Skeletal muscle satellite cell (primary cell): ENCODE results near the gene CD276.
"Not testable (repeated sequence)": the region's sequence is repeated elsewhere in the genome, so short reads cannot be mapped to it uniquely, and the experiment has no call there.

Source experiments
- H3K27me3 ChIP-seq: 2 replicates; pipeline ENCODE4 v1.7.0; 2013; ENCODE audit warnings: low read length; ENCODE audit not compliant: control insufficient read depth, insufficient read depth
- H3K36me3 ChIP-seq: 2 replicates; pipeline ENCODE4 v1.7.0; 2013; ENCODE audit warnings: mild to moderate bottlenecking, control low read depth, low read length; ENCODE audit not compliant: insufficient read depth
- H3K4me1 ChIP-seq: 2 replicates; pipeline ENCODE4 v1.7.0; 2013; ENCODE audit warnings: low read length; ENCODE audit not compliant: control insufficient read depth, insufficient read depth
- H3K4me2 ChIP-seq: 2 replicates; pipeline ENCODE4 v1.7.0; 2013; ENCODE audit warnings: mild to moderate bottlenecking, low read length
- H3K4me3 ChIP-seq: 2 replicates; pipeline ENCODE4 v1.7.0; 2013; ENCODE audit warnings: low read length
- H3K9ac ChIP-seq: 2 replicates; pipeline ENCODE4 v1.7.0; 2013; ENCODE audit warnings: mild to moderate bottlenecking, low read depth, low read length, moderate library complexity
- H3K9me3 ChIP-seq: replicated peaks from 2 replicates; pipeline ENCODE4 v1.7.0; 2013; ENCODE audit warnings: mild to moderate bottlenecking, control low read depth, low read length

The CD276 gene

GRCh38 chr15:73702311-73703239 is 18.4 kb downstream of the CD276 start:
- H3K9me3 ChIP-seq, H3K9ac ChIP-seq, H3K4me3 ChIP-seq, H3K4me2 ChIP-seq, H3K27me3 ChIP-seq, H3K4me1 ChIP-seq: not testable (repeated sequence)
- peaks cover 44% of the 10 kb centered on the region for H3K36me3 ChIP-seq

GRCh38 chr15:73703601-73704000 is 19.4 kb downstream of the CD276 start:
- not testable (repeated sequence) for H3K4me1 ChIP-seq, H3K27me3 ChIP-seq, H3K4me2 ChIP-seq, H3K9ac ChIP-seq, H3K4me3 ChIP-seq, H3K9me3 ChIP-seq
- H3K36me3 ChIP-seq = peaks cover 50% of the 10 kb centered on the region

GRCh38 chr15:73704142-73704868 is 20.1 kb downstream of the CD276 start:
- not testable (repeated sequence) for H3K4me3 ChIP-seq, H3K4me2 ChIP-seq, H3K9me3 ChIP-seq, H3K4me1 ChIP-seq, H3K27me3 ChIP-seq, H3K9ac ChIP-seq
- peaks cover 49% of the 10 kb centered on the region for H3K36me3 ChIP-seq

- Histone ChIP-seq H3K4me3 (no peak overlapping the region), H3K9ac (no peak overlapping the region), H3K4me2 (no peak overlapping the region), H3K27me3 (no peaks in the 10 kb centered on the region), H3K9me3 (no peaks in the 10 kb centered on the region), H3K36me3 (peaks cover 55% of the 10 kb centered on the region), H3K4me1 (peaks cover 4% of the 10 kb centered on the region)
Measured at GRCh38 chr15:73704869-73705645, 20.9 kb downstream of the CD276 start.

GRCh38 chr15:73708691-73709090 is 24.5 kb downstream of the CD276 start:
- Histone ChIP-seq H3K4me1 (no peaks in the 10 kb centered on the region), H3K4me3 (no peak overlapping the region), H3K36me3 (peaks cover 85% of the 10 kb centered on the region), H3K4me2 (no peak overlapping the region), H3K27me3 (no peaks in the 10 kb centered on the region), H3K9ac (no peak overlapping the region), H3K9me3 (no peaks in the 10 kb centered on the region)

GRCh38 chr15:73709241-73709640 is 25.1 kb downstream of the CD276 start:
- H3K4me2 ChIP-seq = no peak overlapping the region
- H3K4me3 ChIP-seq = no peak overlapping the region
- peaks cover 86% of the 10 kb centered on the region for H3K36me3 ChIP-seq
- no peaks in the 10 kb centered on the region for H3K27me3 ChIP-seq
- no peaks in the 10 kb centered on the region for H3K9me3 ChIP-seq
- H3K4me1 ChIP-seq = no peaks in the 10 kb centered on the region
- H3K9ac ChIP-seq = no peak overlapping the region

GRCh38 chr15:73709686-73710085 is 25.5 kb downstream of the CD276 start:
- Histone ChIP-seq H3K9me3 (no peaks in the 10 kb centered on the region), H3K4me1 (no peaks in the 10 kb centered on the region), H3K27me3 (no peaks in the 10 kb centered on the region), H3K9ac (no peak overlapping the region), H3K4me3 (no peak overlapping the region), H3K36me3 (peaks cover 86% of the 10 kb centered on the region), H3K4me2 (no peak overlapping the region)

GRCh38 chr15:73710321-73710720 is 26.1 kb downstream of the CD276 start:
- Histone ChIP-seq H3K4me1 (no peaks in the 10 kb centered on the region), H3K27me3 (no peaks in the 10 kb centered on the region), H3K9ac (no peak overlapping the region), H3K4me3 (no peak overlapping the region), H3K36me3 (peaks cover 82% of the 10 kb centered on the region), H3K4me2 (no peak overlapping the region), H3K9me3 (no peaks in the 10 kb centered on the region)

- no peak overlapping the region for H3K4me2 ChIP-seq
- no peak overlapping the region for H3K9ac ChIP-seq
- no peaks in the 10 kb centered on the region for H3K27me3 ChIP-seq
- no peak overlapping the region for H3K4me3 ChIP-seq
- no peaks in the 10 kb centered on the region for H3K4me1 ChIP-seq
- peaks cover 74% of the 10 kb centered on the region for H3K36me3 ChIP-seq
- no peaks in the 10 kb centered on the region for H3K9me3 ChIP-seq
Measured at GRCh38 chr15:73711526-73711925, 27.3 kb downstream of the CD276 start.

- H3K36me3 ChIP-seq = peaks cover 70% of the 10 kb centered on the region
- no peaks in the 10 kb centered on the region for H3K27me3 ChIP-seq
- H3K9me3 ChIP-seq = no peaks in the 10 kb centered on the region
- H3K9ac ChIP-seq = no peak overlapping the region
- H3K4me3 ChIP-seq = no peak overlapping the region
- no peaks in the 10 kb centered on the region for H3K4me1 ChIP-seq
- H3K4me2 ChIP-seq = no peak overlapping the region
Measured at GRCh38 chr15:73712107-73712506, 27.9 kb downstream of the CD276 start.

- H3K9me3 ChIP-seq = no peaks in the 10 kb centered on the region
- no peaks in the 10 kb centered on the region for H3K4me1 ChIP-seq
- no peak overlapping the region for H3K4me3 ChIP-seq
- peaks cover 45% of the 10 kb centered on the region for H3K36me3 ChIP-seq
- H3K9ac ChIP-seq = no peak overlapping the region
- peaks cover 3% of the 10 kb centered on the region for H3K27me3 ChIP-seq
- H3K4me2 ChIP-seq = no peak overlapping the region
Measured at GRCh38 chr15:73714695-73715301, 30.6 kb downstream of the CD276 start.
